DMS79 (cell line): ENCODE data around the gene NDUFA6.
A peak's percentile ranks its signal among the peaks of the same experiment; 100 is the strongest.
"Not testable (repeated sequence)": the region's sequence is repeated elsewhere in the genome, so short reads cannot be mapped to it uniquely, and the experiment has no call there.

Experiments used
- DNase-seq: peaks from one replicate; lab custom pipeline; 2025; lab: John Stamatoyannopoulos, UW

The NDUFA6 gene

DNA sequence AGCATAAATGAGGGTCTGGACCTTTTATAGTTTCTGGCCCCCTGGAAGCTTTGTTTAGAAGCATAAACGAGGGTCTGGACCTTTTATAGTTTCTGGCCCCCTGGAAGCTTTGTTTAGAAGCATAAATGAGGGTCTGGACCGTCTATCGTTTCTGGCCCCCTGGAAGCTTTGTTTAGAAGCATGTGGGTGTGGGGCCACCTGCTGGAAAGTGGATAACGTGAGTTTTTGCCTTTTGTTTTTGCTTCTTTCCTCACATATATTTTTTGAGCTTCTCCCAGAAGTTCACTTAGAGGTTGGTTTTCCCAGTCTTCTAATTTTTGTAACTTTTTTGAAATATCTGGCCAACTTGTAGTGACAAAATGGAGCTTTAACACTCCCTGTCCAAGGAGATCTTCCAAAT is 22.2 kb upstream of the NDUFA6 start:
- DNase-seq: not testable (repeated sequence)

DNA sequence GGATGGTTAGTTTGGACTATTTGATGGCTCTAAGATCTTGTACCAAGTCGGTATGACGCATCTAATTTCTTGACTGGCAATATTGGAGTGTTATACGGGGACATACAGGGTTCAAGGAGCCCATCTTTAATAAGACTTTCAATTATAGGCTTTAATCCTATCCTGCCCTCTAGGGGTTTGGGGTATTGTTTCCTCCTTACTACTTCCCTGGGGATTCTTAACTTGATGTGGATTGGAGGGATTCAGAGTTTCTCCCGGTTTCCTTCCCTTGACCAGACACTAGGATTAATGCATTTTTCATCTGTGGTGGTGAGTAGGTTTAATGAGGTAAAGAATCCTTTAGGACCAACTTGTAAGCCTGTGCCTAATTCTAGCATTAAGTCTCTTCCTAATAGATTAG is 21.2 kb upstream of the NDUFA6 start:
- DNase-seq: no peak

DNA sequence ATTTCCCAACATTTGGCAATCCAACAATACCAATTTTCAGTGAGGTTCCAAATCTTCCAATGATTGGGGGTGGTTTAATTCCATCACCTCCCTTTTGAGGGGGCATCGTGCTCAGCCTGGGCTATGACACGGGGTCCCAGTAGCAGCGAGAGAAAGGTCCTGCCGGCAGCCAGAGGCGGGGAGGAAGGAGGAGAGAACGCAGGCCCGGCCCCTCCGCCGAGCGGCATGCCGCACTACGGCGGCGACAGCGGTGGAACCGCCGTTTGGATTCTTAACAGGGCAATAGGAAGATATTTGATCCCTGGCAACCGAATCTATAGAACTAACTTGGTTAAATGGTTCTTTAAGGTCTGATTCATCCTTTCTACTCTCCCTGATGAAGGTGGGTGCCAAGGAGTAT is 18.3 kb upstream of the NDUFA6 start:
- no peak for DNase-seq

DNA sequence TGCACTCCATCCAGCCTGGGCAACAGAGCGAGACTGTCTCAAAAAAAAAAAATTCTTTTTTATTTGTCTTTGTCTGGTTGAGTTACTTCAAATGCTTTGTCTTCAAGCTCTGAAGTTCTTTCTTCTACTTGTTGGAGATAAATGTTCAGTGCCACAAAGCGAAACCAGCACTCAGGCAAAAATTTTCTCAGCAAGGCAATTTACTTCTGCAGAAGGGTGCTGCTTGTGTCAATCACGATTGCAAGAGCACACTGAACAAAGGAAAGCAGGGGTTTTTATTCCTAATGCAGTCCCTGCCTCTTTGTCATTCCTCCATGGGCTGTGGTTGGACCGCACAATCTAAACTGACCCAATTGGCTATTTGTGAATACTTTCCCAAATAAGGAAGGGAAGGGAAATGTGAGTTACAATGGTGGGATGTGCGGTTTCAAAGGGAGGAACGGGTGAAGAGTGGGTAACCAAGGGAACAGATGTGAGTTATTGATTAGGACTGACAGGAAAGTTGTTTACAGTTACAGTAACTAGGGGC is 13.8 kb upstream of the NDUFA6 start:
- not testable (repeated sequence) for DNase-seq

DNA sequence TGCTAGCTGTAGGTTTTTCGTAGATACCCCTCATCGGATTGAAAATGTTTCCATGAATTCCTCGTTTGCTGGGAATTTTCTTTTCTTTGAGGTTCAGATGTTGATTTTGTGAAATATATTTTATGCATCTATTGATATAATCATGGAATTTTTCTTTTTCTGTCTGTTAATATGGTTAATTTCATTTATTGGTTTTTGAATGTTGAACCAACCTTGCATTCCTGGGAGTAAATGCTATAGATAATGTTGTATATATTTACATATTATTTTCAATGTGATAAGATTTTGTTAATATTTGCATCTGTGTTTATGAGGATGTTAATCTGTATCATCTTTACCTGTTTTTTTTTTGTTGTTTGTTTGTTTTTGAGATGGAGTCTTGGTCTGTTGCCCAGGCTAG is 10.6 kb upstream of the NDUFA6 start:
- no peak for DNase-seq

DNA sequence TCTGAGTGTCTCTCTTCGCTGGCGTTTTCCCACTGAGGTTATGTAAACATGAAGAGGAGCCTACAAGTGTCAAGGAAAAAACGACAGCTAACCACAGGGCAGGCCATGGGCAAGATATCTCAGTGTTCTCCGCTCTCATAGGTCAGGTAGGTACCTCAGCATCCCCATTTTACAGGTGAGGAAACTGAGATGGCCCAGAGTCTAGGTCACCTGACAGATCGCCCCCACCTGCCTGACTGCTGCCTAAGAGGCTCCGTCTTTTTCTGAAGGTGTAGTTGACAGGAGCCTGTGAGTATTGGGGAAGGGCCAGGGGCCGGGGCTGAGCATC is 847 bp upstream of the NDUFA6 start:
- no peak for DNase-seq

DNA sequence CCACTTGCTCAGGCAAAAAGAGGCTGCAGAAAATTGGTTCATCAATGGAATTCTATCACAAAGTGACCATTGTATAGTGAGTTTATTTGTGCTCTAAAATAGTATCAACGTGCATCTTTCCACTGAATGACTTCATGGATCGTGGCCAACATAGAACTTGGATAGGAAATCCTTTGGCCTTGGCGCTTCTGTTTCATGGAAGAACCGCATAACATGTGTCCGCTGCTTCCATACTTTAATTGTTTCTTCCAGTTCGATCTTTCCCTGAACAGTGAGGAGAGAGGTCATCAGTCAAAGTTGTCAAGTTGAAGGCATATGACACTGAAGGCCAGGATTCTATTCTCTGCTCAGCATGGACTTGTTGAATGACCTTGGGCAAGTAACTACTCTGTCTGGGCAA is 4.5 kb downstream of the NDUFA6 start:
- no peak for DNase-seq

DNA sequence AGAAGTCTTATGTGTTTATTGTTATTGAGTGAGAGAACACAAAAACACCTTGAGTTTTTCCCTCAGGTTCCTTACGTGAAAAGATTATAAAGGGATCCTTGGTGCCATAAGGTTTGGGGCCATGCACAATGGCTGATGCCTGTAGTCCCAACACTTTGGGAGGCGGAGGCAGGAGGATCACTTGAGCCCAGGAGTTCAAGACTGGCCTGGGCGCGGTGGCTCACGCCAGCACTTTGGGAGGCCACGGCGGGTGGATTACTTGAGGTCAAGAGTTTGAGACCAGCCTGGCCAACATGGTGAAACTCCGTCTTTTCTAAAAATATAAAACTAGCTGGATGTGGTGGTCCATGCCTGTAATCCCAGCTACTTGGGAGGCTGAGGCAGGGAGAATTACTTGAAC is 5.7 kb downstream of the NDUFA6 start:
- DNase-seq: no peak

DNA sequence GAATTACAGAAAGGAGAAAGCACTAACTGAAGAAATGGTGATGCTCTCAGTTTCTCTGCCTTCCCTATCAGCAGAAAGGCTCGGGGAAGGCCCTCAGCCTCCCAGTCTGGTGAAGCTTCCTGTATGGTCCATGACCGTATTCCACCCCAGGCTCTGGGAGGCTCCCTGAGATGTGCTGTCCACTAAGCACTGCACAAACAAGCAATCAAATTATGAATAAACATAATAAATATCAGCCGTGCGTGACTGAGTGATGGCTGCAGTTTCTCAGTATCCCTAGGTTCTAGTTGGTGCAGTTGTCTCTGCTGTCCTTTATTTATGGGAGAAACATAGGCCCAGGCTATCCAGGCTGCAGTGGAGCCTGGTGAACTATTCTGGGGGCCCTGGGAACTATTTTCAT is 7.5 kb downstream of the NDUFA6 start:
- no peak for DNase-seq

DNA sequence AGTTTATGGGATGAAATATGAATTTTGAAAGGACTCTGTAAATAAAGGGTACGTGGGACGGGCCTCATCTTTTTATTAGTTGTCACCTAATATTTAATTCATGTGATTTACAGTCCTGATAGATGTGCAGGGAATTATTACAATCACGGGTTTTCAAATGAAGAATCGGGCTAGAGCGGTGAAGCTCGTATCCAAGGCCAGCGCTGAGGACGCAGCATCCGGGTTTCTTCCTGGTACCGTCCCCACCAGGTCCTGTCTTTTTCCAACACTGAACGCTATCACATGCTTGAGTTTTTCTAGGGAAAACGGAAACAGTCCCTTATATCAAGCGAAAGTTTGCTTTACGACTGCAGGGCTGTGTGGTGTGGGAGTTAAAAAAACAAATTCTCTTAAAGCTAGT is 10.3 kb downstream of the NDUFA6 start:
- DNase-seq: no peak

DNA sequence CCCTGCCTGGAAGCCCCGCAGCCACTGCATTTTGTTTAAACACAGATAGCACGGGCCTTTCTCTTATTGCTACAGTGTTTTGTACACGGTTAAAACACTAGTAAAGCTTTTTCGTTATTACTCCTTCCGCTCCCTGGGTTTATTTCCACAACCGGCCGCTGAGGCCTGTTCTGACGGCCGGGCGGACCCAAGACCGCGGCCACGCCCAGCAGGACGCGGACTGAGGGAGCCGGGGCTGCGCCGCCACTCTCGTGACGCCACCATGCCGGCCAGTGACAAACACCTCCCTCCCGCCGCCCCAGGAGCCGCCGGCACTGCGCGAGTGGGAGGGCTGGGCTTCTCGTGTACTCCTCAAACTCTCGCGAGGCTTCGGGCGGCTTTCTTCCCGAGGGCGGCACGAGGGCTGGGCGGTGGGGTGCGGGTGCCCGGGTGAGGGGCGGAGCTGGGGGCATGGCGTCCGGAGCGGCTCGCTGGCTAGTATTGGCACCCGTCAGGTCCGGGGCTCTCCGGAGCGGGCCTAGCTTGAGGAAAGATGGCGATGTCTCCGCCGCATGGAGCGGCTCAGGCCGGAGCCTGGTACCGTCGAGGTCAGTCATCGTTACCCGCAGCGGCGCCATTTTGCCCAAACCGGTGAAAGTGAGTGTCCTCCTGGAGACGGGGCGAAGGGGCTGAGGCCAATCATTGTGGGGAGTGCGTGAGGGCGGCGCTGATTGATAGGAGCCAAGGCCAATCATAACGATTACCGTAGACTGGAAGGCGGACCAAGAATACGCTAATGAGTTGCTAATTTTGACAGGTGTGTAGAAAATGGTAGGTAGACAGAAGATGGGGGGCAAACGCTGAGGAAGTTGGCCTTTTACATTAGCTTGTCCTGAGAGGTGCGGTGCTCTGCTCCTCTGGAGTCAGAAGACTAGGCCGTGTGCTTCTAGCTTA is 11.0 kb downstream of the NDUFA6 start, which contains the start of gene SMDT1:
SMDT1 (plus strand) TSS at position 382 of the 933 bp plus-strand sequence; CDS start at position 451, 69 bp downstream.
- peak; percentile 80 for DNase-seq

DNA sequence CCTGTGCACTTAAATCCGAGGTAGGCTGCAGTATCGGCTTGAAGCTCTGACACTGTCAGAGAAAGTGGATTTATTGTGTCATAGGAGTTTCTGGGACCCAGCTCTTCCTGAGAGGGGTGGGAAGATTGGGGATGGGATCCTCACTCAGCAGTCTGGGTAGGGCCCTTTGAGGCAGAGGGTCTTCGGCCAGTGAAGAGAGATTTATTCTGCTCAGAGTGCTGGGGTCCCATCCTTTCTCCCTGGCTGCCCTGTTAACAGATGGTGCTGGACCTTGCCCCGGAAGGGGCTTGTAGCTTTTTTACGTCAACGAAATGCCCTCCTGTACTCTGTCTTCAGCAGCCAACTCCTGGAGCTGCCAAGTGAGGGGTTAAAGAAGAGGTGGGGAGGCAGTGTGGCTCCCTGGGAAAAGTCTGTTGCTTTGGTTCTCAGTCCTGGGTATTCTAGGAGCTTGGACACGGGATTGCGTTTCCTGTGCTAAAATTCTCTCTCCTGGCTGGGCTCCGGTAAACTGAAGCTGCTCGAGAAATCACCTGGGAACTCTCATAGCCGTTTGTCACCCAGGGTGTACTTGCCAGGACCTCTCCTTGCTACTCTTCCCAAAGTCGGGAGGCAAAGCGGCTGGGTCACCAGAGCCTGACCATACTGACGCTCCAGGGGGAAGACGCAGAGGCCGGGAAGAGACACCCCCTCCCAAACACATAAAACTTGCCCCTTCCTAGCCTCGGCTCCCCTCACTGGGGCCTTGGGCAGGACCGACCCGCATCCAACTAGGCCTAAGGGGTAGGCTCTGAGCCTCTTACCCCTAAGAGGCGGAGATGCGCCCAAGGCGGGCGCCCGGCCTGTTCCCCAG is 11.9 kb downstream of the NDUFA6 start:
- no peak for DNase-seq

DNA sequence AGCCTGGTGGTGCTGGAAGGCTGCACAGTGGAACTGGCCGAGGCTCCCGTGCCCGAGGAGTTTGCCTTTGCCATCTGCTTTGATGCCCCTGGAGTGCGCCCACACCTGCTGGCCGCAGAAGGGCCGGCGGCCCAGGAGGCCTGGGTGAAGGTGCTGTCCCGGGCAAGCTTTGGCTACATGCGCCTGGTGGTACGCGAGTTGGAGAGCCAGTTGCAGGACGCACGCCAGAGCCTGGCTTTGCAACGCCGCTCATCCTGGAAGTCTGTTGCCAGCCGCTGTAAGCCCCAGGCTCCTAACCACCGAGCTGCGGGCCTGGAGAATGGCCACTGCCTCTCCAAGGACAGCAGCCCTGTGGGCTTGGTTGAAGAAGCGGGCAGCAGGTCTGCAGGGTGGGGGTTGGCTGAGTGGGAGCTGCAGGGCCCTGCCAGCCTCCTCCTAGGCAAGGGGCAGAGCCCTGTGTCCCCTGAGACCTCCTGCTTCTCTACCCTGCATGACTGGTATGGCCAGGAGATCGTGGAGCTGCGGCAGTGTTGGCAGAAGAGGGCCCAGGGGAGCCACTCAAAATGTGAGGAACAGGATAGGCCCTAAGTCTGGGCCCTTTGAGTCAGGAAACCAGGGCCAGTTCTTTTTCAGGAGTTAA is 13.0 kb downstream of the NDUFA6 start:
- no peak for DNase-seq

DNA sequence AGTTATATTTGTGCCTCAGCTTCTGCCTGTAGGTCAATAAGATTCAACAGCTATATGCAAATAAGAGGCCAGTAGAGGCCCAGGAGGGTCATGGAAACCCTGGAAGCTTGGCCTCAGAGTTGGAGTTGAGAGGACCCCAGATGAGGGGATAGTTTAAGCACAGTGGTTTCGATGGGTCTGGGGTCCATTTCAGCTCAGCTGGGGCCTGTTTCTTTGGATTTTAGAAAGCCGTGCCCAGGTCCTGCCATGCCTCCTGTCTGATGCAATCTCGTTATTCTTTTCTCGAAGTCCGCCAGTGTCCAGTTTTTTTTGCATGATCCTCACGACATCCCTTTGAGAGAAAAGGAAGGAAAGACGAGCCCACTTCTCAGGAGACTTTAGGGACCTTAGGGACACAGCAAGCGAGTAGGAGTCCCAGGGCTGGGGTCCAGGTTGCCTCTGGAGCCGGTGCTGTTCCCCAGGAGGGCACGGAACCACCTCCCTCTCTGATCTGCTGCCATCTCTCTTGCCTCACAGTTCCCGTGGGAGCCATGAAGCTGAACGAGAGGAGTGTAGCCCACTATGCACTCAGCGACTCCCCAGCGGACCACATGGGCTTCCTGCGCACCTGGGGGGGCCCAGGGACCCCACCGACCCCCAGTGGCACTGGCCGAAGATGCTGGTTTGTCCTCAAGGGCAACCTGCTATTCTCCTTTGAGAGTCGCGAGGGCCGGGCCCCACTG is 13.6 kb downstream of the NDUFA6 start:
- DNase-seq: no peak

DNA sequence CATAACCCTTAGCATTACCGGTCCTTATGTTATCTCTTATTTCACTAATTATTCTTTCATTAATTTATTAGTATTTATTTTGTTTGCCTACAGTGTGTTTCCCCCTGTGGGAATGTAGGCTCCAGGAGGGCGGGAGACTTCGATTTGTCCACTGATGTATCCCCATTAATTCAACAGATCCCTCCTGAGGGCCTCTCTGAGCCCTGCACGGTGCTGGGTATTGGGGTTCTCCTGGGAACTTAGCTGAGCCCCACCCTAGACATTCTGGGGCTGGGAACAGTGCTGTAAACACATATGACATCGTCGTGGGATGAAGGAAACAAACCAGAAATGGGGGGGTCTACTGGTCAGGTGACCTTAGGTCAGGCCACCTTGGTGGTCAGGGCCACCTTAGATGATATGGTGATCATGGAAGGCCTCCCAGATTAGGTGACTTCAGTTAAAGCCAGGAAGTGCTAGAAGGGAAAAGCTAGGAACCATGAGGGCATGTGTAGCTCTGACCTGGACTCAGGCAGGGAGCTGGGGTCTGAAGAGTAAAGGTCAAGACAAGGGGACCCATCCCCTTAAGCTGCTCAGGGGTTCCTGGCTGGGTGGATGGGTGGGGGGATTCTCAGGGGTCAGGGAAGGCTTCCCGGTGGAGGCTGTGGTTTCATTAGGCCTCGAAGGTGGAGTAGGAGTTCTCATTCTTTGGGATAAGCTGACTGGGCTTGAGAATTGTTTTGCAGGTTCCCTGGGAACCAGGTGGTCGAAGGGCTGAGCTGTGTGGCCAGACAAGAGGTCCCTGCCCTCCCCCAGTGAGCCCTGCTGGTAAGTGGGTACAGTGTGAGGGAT is 15.5 kb downstream of the NDUFA6 start:
- DNase-seq: no peak

DNA sequence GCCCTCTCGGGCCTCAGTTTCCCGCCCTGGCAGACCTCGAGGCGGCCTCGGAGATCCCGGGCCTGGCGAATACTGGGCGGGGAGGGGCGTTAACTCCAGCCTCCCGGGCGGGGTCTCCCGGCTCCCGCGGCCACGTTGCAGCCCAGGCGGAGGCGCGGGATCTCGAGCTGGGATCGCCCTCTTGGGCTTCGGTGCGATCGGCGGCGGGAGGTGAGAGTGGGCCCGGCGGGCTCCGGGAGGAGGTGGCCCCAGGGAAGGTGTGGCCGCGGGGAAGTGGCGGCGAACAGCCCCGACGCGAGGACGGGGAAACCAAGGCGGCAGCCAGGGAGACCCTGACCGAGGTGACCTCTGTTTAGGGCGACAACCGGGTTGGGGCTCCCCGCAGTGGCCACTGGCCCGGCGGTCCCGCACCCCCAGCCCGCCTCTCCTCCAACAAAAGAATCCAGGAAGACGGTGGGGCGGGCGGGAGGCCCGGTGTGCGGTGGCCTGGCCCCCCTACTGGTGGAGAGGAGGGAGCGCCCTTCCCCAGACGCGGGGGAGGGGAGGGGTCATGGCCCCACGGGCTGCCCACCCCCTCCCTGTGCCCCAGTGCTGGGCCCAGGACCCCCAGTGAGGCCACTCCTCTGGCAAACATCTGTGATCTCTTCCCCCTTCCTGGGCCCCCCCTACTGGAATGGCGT is 16.3 kb downstream of the NDUFA6 start, which contains the start of gene PHETA2:
PHETA2 (plus strand) TSS at position 117 of the 680 bp plus-strand sequence. CDS start 3,046 bp downstream, outside the sequence.
- DNase-seq: no peak

DNA sequence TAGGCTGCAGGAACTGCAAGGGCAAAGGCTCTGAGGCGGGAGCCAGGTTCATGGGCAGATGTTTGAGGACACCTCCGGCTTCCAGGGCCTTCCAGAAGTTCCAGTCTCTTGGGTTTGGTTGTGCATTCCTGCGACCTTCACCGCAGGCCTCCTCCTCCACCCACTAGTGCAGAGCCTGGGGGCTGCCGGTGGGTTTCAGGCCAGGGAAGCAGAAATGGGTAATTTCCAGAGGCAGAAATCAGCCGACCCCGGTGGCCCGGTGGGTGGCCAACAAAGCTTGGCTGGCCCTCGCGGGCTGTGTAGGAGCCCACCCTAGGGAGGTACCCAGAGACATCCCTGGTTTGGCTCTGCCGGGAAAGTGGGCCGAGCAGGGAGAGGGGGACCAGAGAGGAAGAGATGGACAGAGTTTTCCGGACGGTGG is 16.9 kb downstream of the NDUFA6 start:
- no peak for DNase-seq

DNA sequence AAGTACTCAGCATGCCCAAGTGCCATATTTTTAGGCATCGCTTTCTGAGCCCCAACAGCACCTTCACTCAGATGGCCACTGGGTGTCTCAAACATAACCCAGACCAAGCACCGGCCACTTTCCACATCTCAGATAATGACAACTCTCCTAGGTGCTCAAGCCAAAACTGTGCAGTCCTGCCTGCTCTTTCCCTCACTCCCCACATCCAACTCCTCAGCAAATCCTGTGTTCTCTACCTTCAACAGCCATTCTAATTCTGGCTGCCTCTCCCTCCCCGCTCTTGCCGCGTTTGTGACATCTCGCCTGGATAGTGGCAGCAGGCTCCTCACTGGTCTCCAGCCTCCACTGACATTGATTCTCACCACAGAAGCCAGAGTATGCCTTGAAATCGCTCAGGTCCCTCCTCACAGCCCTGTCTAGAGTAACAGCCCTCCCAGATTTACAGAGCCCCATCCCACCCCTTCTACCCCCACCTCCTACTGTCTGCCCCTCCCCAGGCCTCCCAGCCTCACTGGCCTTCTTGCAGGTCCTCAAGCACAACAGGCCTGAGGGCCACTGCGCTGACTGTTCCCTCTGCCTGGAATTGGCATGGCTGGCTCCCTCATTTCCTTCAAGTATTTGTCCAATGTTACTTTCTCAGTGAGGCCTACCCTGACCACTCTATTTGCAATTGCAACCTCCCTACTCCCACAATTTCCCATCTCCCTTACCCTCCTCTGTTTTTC is 17.8 kb downstream of the NDUFA6 start:
- no peak for DNase-seq

DNA sequence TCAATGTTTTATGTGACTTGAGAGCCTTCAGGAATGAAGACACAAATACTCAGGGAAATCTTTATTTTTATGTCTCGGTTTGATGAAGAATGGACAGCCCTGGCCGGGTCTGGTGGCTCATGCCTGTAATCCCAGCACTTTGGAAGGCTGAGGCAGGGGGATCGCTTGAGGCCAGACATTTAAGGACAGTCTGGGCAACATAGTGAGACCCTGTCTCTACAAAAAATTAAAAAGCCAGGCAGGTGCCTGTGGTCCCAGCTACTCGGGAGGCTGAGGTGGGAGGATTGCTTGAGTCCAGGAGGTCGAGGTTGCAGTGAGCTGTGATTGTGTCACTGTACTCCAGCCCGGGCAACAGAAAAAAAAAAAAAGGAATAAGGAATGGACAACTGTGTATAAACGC is 19.1 kb downstream of the NDUFA6 start:
- DNase-seq: not testable (repeated sequence)
